ENCODE measurements around the gene SH3PXD2A. TPM values are rescaled to one million over a fixed set of nuclear protein-coding genes. Genes with fewer than 3 reads are reported as not detected.
A peak's percentile ranks its signal among the peaks of the same experiment; 100 is the strongest.

SH3PXD2A gene
- total RNA-seq, 1 experiment from 2014 or later: 6.3 TPM

DNA sequence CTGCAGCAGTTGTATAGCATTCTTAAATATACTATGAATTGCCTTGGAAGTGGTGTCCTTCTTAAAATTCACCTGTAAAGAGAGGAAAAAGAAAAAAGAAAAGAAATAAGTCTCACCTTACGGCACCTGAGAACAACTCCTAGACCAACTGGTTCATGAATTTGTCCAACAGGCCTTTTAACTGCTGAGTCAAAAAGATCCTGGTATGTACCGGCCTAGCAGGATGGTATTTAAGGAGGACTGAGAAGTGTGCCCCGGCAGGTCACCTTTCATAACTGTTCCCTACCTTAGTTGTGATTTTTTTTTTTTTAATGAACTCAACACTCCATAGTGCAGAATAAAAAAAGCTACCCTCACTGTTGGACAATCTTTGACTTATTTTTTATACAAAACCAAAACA, 36.8 kb upstream of the SH3PXD2A start:
- H3K9me3 ChIP-seq: no peaks in the 10 kb centered on the region
- Mint-ChIP-seq H3K4me1 (ENCODE audit: low read depth, unreplicated experiment) (peaks cover 20% of the 10 kb centered on the region), H3K27ac (ENCODE audit: unreplicated experiment) (no peak overlapping the region), H3K36me3 (ENCODE audit: insufficient read depth, unreplicated experiment) (peaks cover 20% of the 10 kb centered on the region), H3K4me3 (ENCODE audit: unreplicated experiment) (no peak overlapping the region), H3K27me3 (ENCODE audit: insufficient read depth, unreplicated experiment) (no peaks in the 10 kb centered on the region), H3K9me3 (ENCODE audit: unreplicated experiment) (no peaks in the 10 kb centered on the region)
- POLR2A ChIA-PET: no interaction called here
- intact Hi-C loops (cut with micrococcal nuclease; ENCODE audit: unreplicated experiment): no loop called here
- peaks cover 5% of the 10 kb centered on the region; the same call in 1 of the 2 replicates for H3K36me3 ChIP-seq (ENCODE audit: control insufficient read depth, insufficient read depth, low read length)
- TF ChIP-seq, protein P1, sequence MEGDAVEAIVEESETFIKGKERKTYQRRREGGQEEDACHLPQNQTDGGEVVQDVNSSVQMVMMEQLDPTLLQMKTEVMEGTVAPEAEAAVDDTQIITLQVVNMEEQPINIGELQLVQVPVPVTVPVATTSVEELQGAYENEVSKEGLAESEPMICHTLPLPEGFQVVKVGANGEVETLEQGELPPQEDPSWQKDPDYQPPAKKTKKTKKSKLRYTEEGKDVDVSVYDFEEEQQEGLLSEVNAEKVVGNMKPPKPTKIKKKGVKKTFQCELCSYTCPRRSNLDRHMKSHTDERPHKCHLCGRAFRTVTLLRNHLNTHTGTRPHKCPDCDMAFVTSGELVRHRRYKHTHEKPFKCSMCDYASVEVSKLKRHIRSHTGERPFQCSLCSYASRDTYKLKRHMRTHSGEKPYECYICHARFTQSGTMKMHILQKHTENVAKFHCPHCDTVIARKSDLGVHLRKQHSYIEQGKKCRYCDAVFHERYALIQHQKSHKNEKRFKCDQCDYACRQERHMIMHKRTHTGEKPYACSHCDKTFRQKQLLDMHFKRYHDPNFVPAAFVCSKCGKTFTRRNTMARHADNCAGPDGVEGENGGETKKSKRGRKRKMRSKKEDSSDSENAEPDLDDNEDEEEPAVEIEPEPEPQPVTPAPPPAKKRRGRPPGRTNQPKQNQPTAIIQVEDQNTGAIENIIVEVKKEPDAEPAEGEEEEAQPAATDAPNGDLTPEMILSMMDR (IDR thresholded peaks at IDR 0.05; ENCODE audit: insufficient read depth in 1 of 2, low read depth in 1 of 2, low read length in 1 of 2, severe bottlenecking in 1 of 2, unreplicated experiment in 1 of 2): no peak
- no peak overlapping the region for H3K4me3 ChIP-seq (ENCODE audit: low read depth, low read length)
- DNase-seq: no peak
- H3K27me3 ChIP-seq (replicated peaks; ENCODE audit: control insufficient read depth, insufficient read depth, low read length): no peaks in the 10 kb centered on the region
- CTCF ChIA-PET: no interaction called here
- no TSS peak for BruUV-seq (replicated peaks)
- peaks cover 30% of the 10 kb centered on the region for H3K4me1 ChIP-seq

DNA sequence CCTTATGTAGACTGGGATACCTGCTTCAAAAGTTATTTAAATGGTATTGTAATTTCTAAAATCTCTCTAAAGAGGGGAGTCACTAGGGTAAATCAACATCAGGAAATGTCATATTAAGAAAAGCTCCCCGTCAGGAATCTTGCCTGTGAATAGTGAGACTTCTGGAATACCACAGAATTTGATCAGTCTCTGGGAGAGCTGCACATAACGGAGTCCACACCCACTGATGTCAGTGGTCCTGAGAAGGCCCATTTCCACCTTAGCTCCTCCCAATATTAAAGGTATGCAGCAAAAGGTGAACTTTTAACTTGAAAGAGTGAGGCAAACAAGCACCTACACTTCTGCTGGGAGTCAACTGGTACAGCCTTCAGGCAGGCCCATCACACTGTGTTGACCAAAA, 35.3 kb upstream of the SH3PXD2A start:
- Histone ChIP-seq H3K4me1 (peaks cover 30% of the 10 kb centered on the region), H3K9me3 (no peaks in the 10 kb centered on the region), H3K36me3 (ENCODE audit: control insufficient read depth, insufficient read depth, low read length) (peaks cover 3% of the 10 kb centered on the region; the same call in 1 of the 2 replicates), H3K4me3 (ENCODE audit: low read depth, low read length) (no peak overlapping the region), H3K27me3 (replicated peaks; ENCODE audit: control insufficient read depth, insufficient read depth, low read length) (no peaks in the 10 kb centered on the region)
- H3K36me3 Mint-ChIP-seq (ENCODE audit: insufficient read depth, unreplicated experiment): peaks cover 14% of the 10 kb centered on the region
- TF ChIP-seq, protein P1 (IDR thresholded peaks at IDR 0.05; ENCODE audit: insufficient read depth in 1 of 2, low read depth in 1 of 2, low read length in 1 of 2, severe bottlenecking in 1 of 2, unreplicated experiment in 1 of 2): no peak
- CTCF ChIA-PET: interaction anchor here (0.9 to 1.9 kb wide), 6 partner anchors 9 to 231 kb away, joined by 3 to 11 read pairs (median 5); partner anchors contain the start of gene SFR1
- peak in 1 of 2 experiments; percentile 21 for DNase-seq
- H3K27ac Mint-ChIP-seq (ENCODE audit: unreplicated experiment): peak overlapping the region; percentile 60
- POLR2A ChIA-PET: interaction anchor here (1.1 kb wide), 1 partner anchor 9 kb away, joined by 3 read pairs; no protein-coding TSS in a partner anchor
- peaks cover 20% of the 10 kb centered on the region for H3K4me1 Mint-ChIP-seq (ENCODE audit: low read depth, unreplicated experiment)
- no peak overlapping the region for H3K4me3 Mint-ChIP-seq (ENCODE audit: unreplicated experiment)
- H3K9me3 Mint-ChIP-seq (ENCODE audit: unreplicated experiment): no peaks in the 10 kb centered on the region
- BruUV-seq (replicated peaks): TSS peak; percentile 68
- intact Hi-C loops (cut with micrococcal nuclease; ENCODE audit: unreplicated experiment): loop anchor here (1.0 kb wide), 2 partner anchors 28 to 96 kb away; partner anchors contain the start of gene STN1
- H3K27me3 Mint-ChIP-seq (ENCODE audit: insufficient read depth, unreplicated experiment): no peaks in the 10 kb centered on the region

GRCh38 chr10:103890194-103890658, 34.9 kb upstream of the SH3PXD2A start:
- POLR2A ChIA-PET: interaction anchor here (0.5 to 1.1 kb wide), 3 partner anchors 10 to 230 kb away, joined by 3 to 4 read pairs (median 3); partner anchors contain the start of gene STN1
- no TSS peak for BruUV-seq (replicated peaks)
- Histone ChIP-seq H3K4me1 (peaks cover 30% of the 10 kb centered on the region), H3K9me3 (no peaks in the 10 kb centered on the region), H3K4me3 (ENCODE audit: low read depth, low read length) (no peak overlapping the region), H3K27me3 (replicated peaks; ENCODE audit: control insufficient read depth, insufficient read depth, low read length) (no peaks in the 10 kb centered on the region), H3K36me3 (ENCODE audit: control insufficient read depth, insufficient read depth, low read length) (peaks cover 3% of the 10 kb centered on the region; the same call in 1 of the 2 replicates)
- H3K27ac Mint-ChIP-seq (ENCODE audit: unreplicated experiment): peak overlapping the region; percentile 60
- H3K4me1 Mint-ChIP-seq (ENCODE audit: low read depth, unreplicated experiment): peaks cover 20% of the 10 kb centered on the region
- peak; percentile 75 to 82 for DNase-seq
- intact Hi-C loops (cut with micrococcal nuclease; ENCODE audit: unreplicated experiment): loop anchor here (1.0 kb wide), 2 partner anchors 28 to 96 kb away; partner anchors contain the start of gene STN1
- CTCF ChIA-PET: interaction anchor here (0.9 to 1.9 kb wide), 8 partner anchors 9 to 316 kb away, joined by 3 to 11 read pairs (median 4); partner anchors contain the start of gene SFR1
- TF ChIP-seq, protein P1 (IDR thresholded peaks at IDR 0.05; ENCODE audit: insufficient read depth in 1 of 2, low read depth in 1 of 2, low read length in 1 of 2, severe bottlenecking in 1 of 2, unreplicated experiment in 1 of 2): no peak
- no peak overlapping the region for H3K4me3 Mint-ChIP-seq (ENCODE audit: unreplicated experiment)
- no peaks in the 10 kb centered on the region for H3K9me3 Mint-ChIP-seq (ENCODE audit: unreplicated experiment)
- no peaks in the 10 kb centered on the region for H3K27me3 Mint-ChIP-seq (ENCODE audit: insufficient read depth, unreplicated experiment)
- peaks cover 12% of the 10 kb centered on the region for H3K36me3 Mint-ChIP-seq (ENCODE audit: insufficient read depth, unreplicated experiment)

All from Caco-2 (cell line).